Measurements from ENCODE around the gene REEP2. TPM values are rescaled to one million over a fixed set of nuclear protein-coding genes. Genes with fewer than 3 reads are reported as not detected.

The REEP2 gene, protein sequence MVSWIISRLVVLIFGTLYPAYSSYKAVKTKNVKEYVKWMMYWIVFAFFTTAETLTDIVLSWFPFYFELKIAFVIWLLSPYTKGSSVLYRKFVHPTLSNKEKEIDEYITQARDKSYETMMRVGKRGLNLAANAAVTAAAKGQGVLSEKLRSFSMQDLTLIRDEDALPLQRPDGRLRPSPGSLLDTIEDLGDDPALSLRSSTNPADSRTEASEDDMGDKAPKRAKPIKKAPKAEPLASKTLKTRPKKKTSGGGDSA
- total RNA-seq, result 1 to 10 TPM; 3.0 to 9.6 TPM

GRCh38 chr5:138438724-138439476 lies at the start of gene REEP2:
Gene REEP2 (plus strand): TSS chr5:138439057. CDS start chr5:138439209, 152 bp downstream.

GRCh38 chr5:138465261-138466124 lies 26.6 kb downstream of the REEP2 start, which contains the start of gene EGR1:
Gene EGR1 (plus strand): TSS chr5:138465479. CDS start chr5:138465762, 283 bp downstream.

Small RNA genes within 50 kb of the gene (small RNA-seq; reads per million reads assigned to genes)
- 0 reads per million in 2 donors for gene AC113403.1

Other genes starting within 250 kb of the REEP2 start
- 10 to 100 TPM; 26.2 to 37.0 TPM for gene CDC23, start 225.7 kb upstream of the REEP2 start, total RNA-seq
- 1 to 10 TPM in 1 of 2 donors, under 1 TPM in 1; 0.67 to 1.0 TPM for gene GFRA3, start 164.4 kb upstream of the REEP2 start, total RNA-seq
- 10 to 100 TPM in 1 of 2 donors, 1 to 10 TPM in 1; 6.9 to 20.0 TPM for gene CDC25C, start 107.3 kb upstream of the REEP2 start, total RNA-seq
- gene FAM53C, start 100.8 kb upstream of the REEP2 start, total RNA-seq, result 10 to 100 TPM; 53.3 to 60.9 TPM
- 10 to 100 TPM; 49.6 to 52.9 TPM for gene KDM3B, start 86.4 kb upstream of the REEP2 start, total RNA-seq
- gene EGR1, start 26.4 kb downstream of the REEP2 start, total RNA-seq, result under 1 TPM; under 0.01 to 0.67 TPM
- 100 to 1,000 TPM; 131 to 173 TPM for gene ETF1, start 104.2 kb downstream of the REEP2 start, total RNA-seq
- gene HSPA9, start 136.3 kb downstream of the REEP2 start, total RNA-seq, result 100 to 1,000 TPM; 390 to 502 TPM